HG02623 (cell line): ENCODE measurements around the gene NUMBL.
"Not testable (repeated sequence)": the region's sequence is repeated elsewhere in the genome, so short reads cannot be mapped to it uniquely, and the experiment has no call there.

ENCODE experiments used
- ATAC-seq: cut with Tn5 transposase; IDR thresholded peaks from one replicate; pipeline ENCODE4 v1.9.1; 2021; ENCODE audit warnings: moderate library complexity; ENCODE audit not compliant: unreplicated experiment

The NUMBL gene

DNA sequence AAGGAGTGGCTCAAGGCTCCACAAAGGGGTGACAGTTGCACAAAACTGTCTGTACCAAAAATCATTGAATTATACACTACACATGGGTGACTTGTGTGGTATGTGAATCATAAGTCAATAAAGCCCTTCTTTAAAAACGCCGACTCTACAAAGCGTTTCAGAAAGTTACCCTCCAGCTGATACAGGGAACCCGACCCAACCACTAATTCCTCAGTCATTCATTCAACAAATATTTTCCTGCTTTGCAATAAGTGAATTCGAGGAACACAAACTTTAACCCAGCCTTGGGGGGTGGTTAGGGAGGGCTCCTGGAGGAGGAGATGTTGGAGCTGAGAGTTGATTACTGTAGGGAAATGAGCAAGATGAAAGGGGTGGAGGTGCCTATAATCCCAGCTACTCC is 57.2 kb downstream of the NUMBL start:
- no peak for ATAC-seq

DNA sequence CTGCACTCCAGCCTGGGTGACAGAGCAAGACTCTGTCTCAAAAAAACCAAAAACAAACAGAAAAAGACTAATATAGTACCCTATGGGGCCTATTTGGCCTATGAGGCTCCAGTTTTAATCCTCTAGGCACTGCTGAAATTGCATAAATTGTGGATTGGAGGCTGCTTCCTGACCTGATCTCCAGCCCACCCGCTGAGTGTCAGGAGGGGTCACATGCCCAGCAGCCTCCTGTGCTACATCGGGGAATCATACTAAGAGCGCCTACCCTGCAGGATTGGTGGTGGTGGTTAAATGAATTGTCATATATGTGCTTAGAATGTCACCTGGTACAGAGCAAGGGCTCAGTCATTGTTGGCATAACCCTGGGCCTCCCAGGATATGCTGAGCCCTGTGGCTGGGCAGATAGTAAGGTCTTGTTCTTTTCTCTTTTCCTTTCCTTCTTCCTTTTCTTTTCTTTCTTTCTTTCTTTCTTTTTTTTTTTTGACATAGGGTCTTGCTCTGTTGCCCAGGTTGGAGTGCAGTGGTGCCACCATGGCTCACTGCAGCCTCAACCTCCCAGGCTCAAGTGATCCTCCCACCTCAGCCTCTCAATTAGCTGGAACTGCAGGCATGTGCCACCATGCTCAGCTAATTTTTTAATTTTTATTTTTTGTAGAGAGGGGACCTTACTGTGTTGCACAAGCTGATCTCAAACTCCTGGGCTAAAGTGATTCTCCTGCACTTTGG is 58.0 kb downstream of the NUMBL start:
- no peak for ATAC-seq

DNA sequence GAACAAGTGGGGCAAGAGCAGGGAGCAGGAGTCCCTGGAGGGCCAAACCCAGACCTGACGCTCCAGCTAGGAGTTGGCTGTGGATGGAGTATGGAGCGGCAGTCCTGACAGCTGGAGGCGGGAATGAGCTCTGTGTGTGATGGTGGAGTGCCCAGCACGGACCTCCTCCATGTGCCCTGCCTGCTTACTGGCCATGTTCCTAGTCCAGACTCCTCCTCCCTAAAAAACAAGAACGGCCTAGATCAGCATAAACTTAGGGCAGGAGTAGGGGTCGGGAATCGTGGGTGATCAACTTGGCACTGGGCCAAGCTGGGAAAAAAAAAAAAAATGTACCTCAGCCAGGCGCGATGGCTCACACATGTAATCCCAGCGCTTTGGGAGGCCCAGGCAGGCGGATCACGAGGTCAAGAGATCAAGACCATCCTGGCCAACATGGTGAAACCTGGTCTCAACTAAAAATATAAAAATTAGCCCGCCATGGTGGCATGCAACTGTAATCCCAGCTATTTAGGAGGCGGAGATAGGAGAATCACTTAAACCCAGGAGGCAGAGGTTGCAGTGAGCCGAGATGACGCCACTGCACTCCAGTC is 59.8 kb downstream of the NUMBL start:
- no peak for ATAC-seq

DNA sequence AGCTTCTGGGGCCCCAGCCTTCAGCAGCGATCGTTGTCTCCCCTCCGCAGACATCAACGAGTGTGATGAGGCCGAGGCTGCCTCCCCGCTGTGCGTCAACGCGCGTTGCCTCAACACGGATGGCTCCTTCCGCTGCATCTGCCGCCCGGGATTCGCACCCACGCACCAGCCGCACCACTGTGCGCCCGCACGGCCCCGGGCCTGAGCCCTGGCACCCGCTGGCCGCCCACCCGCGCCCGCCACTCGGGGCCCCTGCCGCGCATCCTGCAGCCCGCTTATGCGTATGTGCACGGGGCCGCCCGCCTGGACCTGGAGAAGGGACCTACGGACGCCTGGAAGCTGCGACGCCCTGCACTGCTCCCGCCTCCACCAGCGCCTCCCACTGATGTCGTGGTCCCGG is 61.1 kb downstream of the NUMBL start:
- ATAC-seq: no peak

DNA sequence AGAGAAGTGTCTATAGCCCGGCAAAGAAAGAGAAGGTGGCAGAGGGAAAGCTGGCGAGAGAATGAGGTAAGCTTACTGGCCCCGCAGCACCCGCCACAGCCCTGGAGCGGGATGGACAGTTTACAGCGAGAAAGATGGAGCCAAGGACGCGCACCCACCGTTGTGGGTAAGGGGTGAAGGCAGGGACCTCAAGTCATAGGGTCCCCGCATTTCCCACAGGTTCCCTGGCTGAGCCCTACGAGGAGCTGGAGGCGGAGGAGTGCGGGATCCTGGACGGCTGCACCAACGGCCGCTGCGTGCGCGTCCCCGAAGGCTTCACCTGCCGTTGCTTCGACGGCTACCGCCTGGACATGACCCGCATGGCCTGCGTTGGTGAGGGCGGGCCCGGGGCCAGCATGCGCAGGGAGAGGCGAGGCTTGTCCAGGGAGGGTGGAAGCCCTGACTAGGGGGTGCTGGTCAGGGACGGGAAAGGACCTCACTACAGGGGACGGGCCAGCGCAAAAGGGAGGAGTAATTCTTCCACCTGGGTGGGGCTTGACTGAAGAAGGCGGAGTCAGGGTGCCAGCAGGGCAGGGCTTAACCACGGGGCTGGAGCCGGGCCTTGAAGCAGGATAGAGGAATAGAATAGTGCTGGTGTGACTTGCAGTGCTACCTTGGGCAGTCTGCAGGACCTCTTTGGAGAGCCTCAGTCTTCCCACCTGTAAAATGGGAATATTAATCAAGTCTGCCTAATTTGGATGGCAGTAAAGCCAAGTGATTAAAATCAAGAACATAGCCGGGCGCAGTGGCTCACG is 62.8 kb downstream of the NUMBL start:
- ATAC-seq: no peak

DNA sequence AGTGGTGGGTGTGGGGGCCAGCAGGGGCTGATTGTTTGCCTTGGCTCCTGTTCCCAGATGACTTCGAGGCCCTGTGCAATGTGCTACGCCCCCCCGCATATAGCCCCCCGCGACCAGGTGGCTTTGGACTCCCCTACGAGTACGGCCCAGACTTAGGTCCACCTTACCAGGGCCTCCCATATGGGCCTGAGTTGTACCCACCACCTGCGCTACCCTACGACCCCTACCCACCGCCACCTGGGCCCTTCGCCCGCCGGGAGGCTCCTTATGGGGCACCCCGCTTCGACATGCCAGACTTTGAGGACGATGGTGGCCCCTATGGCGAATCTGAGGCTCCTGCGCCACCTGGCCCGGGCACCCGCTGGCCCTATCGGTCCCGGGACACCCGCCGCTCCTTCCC is 63.5 kb downstream of the NUMBL start:
- ATAC-seq: no peak

DNA sequence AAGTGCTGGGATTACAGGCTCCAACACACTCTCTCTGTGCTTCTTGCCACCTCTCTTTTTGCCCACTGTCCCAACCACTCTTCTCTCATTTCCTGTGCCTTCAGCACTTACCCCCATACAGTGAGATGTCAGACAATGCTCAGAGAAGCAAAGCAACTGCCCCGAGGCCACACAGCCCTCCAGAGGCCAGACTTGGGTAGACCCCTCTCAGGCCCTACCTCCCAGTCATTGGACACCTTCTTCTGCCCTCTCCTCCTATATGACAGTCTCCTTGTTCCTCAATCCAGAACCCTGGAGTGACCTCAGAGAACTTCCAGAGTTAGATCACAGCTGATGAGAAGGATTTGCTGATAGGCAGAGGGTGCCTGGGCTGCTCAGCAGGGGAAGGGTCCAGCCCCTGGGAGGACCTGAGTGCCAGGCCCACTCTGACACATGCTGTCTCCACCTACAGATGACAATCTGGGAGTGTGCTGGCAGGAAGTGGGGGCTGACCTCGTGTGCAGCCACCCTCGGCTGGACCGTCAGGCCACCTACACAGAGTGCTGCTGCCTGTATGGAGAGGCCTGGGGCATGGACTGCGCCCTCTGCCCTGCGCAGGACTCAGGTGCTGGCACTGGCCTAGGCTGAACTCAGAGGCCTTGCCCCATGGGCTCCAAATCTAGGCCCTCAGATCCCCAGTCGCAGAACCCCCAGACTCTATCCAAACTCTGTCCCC is 64.9 kb downstream of the NUMBL start:
- no peak for ATAC-seq

DNA sequence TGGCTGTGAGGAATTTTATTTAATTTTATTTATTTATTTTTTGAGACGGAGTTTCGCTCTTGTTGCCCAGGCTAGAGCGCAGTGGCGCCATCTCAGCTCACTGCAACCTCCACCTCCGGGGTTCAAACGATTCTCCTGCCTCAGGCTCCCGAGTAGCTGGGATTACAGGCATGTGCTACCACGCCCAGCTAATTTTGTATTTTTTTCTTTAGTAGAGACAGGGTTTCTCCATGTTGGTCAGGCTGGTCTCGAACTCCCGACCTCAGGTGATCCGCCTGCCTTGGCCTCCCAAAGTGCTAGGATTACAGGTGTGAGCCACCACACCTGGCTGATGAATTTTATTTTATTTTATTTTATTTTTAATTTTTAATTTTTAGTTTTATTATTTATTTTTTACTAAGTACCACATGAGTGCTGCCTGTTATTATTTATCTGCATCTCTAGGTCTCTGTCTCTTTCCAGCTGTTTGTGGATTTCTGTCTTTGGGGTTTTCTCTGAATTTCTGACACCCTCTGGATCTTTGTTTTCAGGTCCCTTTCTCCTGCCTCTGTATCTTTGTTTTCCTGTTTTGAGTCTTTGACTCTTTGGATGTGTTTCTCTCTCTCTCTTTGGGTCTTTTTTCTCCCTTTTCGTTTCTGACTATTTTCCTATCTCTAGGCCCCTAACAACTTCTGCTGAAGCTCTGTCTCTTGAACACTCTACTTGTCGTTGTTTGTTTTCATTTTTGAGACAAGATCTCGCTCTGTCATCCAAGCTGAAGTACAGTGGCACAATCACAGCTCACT is 65.9 kb downstream of the NUMBL start:
- ATAC-seq: not testable (repeated sequence)

DNA sequence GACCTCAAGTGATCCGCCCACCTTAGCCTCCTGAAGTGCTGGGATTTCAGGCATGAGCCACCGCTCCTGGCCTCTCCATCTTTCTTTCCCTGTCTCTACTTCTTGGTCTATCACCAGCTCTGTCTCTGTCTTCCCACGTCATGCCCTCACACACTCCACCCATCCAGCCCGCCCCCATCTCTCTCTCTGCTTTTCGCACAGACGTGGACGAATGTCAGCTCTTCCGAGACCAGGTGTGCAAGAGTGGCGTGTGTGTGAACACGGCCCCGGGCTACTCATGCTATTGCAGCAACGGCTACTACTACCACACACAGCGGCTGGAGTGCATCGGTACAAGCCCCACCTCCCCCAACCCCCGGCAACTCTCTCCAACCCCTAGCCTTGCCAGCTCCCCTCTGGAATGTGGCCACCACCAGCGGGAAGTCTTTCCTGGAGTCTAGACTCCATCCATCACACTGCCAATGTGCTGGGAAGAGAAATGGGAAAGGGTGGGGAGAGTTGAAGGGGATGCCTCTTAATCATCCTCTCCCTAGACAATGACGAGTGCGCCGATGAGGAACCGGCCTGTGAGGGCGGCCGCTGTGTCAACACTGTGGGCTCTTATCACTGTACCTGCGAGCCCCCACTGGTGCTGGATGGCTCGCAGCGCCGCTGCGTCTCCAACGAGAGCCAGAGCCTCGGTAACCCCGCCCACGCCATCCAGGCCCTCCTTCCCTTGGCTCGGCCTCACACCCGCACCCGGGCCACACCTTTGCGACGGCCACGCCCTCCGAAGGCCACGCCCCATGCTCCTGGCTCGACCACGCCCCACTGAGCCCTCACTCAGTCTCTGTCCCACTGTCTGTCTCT is 66.8 kb downstream of the NUMBL start:
- no peak for ATAC-seq

DNA sequence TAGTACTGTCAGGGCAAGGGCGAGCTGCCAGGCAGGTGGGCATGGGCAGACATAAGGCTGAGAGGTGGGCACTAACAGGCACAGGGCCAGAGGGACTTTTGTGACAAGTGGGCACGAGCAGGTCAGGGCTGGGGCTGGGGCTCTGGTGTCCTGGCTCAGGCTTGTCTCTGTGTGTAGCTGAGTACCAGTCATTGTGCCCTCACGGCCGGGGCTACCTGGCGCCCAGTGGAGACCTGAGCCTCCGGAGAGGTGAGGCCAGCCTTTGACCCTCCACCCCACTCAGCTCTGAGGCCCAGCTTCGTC is 67.7 kb downstream of the NUMBL start:
- ATAC-seq: no peak

DNA sequence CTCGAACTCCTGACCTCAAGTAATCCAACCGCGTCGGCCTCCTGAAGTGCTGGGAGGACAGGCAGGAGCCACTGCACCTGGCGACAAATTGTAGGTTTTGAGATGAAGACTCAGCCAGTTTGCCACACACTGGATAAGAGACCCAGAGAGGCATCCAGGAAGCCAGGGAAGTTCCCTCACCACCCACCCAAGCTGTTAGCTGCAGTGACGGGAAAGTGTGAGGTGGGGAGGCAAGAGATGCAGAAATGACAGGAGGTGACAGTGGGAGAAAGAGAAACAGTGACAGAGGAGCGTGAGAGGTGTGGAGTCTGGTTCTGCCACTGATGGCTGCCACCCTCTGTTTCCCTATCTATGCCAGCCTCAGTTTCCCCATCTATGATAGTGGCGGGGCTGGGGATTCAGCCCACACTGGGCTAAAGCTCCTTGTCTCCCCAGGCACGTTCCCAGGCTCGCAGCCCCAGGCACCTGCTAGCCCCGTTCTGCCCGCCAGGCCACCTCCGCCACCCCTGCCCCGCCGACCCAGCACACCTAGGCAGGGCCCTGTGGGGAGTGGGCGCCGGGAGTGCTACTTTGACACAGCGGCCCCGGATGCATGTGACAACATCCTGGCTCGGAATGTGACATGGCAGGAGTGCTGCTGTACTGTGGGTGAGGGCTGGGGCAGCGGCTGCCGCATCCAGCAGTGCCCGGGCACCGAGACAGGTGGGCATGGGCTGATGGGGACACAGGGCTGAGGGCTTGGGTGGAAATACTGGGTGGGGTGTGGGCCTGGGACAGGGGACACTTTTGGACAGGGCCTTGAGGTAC is 68.3 kb downstream of the NUMBL start:
- no peak for ATAC-seq

DNA sequence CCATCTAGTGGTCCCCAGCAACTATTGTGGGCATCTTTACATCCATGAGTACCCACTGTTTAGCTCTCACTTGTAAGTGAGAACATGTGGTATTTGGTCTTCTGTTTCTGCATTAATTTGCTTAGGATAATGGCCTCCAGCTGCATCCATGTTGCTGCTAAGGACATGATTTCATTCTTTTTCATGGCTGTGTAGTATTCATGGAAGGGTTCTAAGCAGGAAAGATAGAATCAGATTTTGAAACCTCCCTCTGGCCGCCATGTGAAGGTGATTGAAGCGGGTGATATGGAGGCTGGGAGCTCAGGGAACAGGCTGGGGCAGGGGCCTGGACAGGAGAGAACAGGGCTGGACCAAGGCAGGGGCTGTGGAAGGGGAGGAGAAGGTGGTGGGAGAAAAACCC is 69.2 kb downstream of the NUMBL start:
- no peak for ATAC-seq

DNA sequence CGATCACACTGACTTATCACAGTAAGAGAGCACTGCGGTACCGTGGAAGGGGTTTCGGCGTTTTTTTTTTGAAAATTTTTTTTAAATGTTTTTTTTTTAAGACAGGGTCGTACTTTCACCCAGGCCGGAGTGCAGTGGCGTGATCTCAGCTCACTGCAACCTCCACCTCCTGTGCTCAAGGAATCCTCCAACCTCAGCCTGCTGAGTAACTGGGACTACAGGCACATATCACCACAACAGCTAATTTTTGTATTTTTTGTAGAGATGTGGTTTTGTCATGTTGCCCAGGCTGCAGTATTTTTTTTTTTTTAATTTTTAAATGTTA is 70.3 kb downstream of the NUMBL start:
- ATAC-seq: no peak

DNA sequence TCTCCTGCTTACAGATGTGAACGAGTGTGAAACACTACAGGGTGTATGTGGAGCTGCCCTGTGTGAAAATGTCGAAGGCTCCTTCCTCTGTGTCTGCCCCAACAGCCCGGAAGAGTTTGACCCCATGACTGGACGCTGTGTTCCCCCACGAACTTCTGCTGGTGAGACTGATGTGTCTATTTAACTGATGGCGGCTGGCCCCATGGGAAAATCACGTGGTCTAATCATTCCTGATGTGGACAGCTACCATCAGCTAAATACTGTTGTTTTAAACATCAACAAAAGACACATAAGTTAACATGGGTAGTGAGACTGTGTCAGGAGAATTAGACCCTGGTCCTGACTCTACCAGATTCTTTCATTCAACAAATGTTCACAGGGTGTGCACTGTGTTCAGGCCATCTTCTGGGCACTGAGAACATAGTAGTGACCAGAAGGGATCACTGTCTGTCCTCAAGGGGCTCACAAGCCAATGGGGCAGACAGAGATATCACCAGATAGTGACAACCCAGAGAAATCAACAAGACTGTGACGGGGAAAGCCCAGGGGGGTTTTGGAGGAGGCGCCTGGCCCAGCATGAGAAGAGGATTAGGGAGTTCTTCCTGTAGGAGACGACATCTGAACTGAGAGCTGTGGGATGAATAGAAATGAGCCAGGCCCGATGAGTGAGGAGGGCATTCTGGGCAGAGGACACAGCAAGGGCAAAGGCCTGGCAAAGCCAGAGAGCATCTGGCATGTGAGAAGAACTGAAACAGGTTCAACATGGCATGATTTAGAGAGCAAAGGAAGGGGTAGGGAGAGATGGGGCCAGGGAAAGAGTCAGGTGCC is 70.9 kb downstream of the NUMBL start:
- no peak for ATAC-seq

DNA sequence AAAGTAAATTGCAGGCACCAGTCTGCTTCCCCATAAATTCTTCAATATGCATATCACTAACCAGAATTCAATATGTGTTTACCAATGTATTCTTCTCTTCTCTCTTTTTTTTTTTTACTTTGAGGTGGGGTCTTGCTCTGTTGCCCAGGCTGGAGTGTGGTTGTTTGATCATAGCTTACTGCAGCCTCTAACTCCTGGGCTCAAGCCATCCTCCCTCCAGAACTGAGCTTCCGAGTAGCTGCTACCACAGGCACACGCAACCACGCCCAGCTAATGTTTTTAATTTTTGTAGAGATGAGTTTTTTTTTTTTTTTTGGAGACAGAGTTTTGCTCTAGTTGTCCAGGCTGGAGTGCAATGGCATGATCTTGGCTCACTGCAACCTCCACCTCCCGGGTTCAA is 72.5 kb downstream of the NUMBL start:
- ATAC-seq: no peak

DNA sequence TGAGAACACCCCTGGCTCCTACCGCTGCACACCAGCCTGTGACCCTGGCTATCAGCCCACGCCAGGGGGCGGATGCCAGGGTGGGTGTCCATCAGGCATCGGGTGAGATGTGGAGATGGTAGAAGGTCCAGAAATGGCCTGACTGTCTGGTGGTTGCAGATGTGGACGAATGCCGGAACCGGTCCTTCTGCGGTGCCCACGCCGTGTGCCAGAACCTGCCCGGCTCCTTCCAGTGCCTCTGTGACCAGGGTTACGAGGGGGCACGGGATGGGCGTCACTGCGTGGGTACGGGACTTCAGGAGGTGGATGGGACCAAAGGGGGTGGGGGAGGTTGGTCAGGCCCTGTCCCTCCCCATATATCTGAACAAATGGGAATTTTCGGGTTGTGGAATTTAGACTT is 73.5 kb downstream of the NUMBL start:
- no peak for ATAC-seq

DNA sequence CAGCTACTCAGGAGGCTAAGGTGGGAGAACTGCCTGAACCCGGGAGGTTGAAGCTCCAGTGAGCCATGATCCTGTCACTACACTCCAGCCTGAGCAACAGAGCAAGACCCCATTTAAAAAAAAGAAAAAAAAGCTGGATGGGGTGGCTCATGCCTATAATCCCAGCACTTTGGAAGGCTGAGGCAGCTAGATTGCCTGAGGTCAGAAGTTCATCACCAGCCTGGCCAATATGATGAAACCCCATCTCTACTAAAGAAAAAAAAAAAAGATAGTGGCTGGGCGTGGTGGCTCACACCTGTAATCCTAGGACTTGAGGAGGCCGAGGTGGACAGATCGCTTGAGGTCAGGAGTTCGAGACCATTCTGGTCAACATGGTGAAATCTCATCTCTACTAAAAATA is 74.3 kb downstream of the NUMBL start:
- ATAC-seq: no peak
